NCI-H1417 treated with DMSO at 0.1 percent for 48 hours (cell line): ENCODE measurements around the gene LHX2.

Source experiments
- DNase-seq: peaks from one replicate; lab custom pipeline; 2025; lab: John Stamatoyannopoulos, UW

The LHX2 gene

DNA sequence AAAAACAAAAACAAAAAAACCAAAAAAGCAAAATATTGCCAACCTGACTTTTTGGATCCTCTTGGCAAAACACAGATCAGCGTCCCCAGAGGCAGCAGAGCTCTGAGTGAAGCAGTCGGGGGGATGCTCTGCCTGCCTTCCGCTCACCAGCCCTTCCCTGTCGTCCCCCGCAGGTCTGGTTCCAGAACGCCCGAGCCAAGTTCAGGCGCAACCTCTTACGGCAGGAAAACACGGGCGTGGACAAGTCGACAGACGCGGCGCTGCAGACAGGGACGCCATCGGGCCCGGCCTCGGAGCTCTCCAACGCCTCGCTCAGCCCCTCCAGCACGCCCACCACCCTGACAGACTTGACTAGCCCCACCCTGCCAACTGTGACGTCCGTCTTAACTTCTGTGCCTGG, 20.7 kb downstream of the LHX2 start:
- no peak for DNase-seq

DNA sequence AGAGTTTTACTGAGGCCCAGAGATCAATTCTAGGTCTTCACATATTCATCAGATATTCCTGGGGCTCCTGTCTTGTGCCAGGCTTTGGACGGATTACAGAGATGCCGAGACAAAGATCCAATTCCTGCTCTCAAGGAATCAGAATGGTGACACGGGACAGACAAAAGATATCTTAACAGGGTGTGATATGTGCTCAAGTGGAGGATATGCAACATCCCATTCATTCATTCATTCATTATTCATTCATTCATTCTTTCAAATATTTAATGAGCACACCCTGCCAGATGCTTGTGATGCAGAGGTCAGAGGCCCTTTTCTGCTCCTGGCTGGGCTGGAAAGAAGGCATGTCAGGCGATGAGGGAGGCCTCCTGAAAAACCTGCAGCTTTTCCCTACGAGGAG, 21.8 kb downstream of the LHX2 start:
- no peak for DNase-seq

DNA sequence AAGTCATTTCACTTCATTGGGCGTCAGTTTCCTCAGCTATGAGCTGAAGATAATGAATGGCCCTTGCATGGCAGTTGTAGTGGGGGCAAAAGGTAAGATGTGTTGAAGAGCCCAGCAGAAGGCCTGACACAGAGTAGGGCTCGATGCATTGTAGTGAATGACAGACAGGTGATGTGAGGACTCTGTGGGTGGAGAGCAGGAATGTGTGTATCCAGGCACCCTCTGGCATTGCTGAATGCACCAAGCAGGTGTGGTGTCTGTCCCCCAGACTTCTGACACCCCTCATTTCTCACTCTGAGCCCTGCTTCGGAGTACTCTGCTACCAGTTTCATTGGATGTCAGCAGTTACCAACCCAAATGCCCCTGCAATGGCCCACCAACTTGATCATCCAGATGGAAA, 22.4 kb downstream of the LHX2 start:
- DNase-seq, result no peak

DNA sequence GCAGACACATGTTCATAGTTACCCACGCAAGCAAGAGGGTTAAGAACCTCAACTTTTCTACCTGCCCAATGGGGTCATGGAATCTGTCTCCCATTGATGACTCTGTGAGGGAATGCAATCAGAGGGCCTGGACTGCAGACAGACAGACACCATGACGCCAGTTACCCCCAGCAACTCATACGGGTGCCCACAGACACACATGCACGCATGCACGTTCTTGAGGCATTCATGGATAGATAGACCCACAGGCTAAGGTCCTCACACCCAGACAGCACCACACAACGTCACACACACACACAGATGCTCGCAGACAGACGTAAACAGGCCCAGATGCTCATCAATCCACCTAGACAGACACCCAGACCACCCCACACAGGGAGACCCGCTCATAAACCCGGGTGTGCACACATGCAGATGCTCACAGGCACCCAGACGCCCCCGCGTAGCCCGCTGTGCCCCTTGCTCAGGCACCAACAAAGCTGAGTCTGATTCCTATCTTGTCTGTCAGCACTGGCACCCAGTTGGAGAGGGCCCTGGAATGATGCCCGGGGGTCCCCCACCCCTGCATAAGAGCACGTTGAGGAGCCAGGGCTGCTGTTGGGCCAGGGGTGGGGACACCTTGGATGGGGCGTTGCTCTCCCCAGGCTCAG, 23.6 kb downstream of the LHX2 start:
- DNase-seq, result no peak

DNA sequence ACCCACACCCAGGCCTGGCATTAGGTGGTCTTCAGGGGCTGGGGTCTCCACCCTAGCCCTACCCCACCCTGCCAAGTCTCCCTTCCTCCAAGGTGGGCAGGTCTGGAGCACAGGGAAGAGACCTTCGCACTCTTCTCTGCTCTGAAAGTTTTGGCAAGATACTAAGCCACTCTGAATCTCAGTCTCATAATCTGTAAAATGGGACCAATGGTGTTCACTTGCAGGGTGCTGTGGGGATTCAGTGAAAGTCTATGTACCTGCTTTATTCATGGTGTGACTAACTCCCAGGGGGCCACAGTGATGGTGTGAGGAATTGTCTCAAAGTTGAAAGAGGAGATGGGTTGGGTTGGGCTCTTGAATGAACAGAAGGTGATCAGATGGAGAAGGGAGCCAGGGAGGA, 25.0 kb downstream of the LHX2 start:
- no peak for DNase-seq

DNA sequence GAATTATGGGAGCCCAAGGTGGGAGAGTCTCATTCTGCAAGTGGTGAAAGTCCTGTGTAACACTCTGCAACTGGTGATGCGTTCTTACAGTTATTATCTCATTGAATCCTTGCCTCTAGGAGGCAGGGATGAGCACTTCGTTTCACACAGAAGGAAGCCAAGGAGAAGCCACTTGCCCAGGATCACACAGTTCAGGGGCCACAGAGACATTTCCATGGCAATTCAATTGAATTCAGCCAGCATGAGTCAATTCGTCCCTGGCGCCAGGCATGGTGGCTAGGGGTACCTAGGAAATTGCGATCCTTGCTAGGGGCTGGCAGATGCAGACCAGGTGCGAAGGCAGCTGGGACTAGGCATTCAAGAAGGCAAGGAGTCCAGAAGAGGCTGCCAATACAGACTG, 26.2 kb downstream of the LHX2 start:
- no peak for DNase-seq

DNA sequence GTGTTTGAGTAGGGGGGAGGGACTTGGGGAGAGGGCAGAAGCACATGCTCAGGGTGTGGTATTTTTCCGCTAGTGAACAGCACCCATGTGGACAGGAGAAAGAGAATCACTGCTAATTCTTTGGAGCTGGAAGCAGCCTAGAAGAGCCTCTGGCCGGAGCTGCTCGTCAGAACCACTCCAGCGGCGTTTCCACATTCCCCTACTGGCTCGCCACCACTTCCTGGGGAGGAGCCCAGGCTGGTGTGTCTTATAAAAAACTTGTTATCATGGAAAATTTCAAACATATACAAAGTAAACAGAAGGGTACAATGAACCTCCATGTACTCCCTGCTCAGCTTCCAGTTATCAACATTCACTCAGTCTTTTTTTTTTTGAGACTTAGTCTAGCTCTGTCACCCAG, 26.7 kb downstream of the LHX2 start:
- no peak for DNase-seq

DNA sequence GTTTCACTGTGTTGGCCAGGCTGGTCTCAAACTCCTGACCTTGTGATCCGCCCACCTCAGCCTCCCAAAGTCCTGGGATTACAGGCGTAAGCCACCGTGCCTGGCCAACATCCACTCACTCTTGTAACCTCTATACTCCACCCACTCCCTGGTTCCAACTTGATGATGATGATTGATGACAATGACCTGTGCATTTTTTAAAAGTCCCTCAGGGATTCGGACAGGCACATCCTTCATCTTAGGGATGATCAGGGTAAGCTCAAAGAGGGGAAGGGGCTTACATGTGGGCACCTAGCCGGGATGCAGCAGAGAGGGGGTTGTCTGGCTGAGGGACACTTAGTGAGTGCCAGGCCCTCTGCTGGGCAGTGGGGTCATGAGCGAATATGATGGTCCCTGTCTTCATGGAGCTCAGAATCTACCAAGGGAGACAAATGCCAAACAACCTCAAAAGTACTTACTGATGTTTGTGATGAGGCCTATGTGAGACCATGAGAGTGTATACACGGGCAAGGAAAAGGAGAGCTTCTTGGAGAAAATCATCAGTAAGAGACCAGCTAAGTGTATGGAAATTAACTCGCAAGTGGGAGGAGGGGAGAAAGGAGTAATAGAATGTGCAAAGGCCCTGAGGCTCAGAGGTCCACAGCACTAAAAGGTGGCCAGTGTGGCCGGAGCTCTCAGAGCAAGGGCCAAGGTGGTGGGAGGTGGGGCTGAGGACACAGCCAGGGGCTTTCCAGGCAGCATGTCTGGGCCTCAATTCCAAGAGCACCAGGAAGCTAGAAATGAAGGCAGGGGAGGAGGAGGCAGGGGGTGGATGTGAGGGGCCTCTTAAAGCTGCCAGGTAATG, 27.4 kb downstream of the LHX2 start:
- no peak for DNase-seq

DNA sequence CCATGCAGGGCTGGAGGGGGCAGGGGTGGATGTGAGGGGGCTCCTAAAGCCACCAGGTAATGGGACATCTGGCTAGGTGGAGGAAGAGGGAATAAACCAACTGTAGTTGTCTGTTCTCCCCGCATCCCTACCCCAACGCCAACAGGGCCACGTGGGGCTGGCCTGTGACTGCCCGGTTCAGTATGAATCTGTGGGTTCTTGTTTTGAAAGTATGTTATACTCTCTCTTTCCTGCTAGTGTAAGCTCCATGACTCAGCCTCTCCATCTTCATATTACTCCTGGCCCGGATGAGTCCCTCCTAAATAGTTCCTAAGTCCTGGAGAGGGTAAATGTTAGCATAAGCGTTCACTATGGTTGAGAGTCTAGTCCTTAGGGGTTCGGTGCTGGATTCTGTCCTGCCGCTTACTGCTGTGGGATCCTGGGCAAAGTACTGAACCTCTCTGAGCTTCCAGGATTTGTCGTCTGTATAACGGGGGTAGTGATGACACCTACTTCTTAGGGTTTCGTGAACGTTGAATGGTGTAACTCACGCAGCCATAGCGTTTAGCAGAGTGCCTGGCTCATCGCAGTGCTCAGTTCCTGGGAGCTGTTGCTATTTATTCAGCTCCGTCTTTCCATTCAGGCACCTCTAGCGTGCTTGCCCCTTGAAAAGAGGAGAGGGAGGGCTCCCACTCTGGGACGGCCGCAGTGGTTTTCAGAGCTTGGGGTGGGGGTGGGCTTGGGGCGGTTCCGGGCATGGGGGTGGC, 28.8 kb downstream of the LHX2 start:
- DNase-seq, result no peak

DNA sequence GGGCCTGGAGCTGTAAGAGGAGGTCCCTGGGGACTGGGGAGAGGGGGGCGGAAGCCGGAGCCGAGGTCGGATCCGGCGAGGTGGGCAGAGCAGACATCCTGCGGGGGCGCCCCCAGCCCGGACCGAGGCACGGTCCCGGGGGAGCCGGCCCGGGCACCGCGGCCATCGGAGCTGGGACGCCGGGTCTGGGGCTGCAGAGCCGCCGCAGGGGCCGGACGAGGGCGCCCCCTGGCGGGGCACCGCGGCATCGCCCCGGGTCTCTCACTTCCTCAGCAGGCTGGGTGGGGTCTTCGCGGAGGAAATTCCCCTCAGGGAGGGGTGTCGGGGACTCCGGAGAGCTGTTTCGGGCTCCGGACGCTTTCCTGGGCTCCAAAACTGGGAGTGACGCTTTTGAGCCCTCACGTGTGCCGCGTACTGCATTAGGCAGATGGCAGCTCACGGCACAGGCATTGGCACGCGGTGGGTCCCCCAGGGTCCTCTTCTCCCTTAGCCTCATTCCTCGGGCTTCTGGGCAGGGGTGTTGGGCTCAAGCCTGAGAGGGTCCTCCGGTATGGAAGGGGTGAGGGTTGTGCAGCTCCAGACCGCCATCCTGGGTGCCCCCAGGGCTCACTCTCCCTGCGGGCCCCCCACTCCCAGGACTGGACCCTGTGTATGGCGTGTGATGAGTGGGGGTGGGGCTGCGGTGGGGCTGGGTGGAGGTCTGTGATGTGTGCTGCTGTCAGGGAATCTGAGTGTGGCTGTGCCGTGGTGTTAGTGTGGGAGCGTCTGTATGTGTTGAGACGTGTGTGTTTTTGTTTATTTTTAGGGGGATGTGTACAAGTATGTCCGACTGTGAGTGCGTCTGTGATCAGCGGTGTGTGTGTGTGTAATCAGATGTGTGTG, 29.6 kb downstream of the LHX2 start:
- no peak for DNase-seq

DNA sequence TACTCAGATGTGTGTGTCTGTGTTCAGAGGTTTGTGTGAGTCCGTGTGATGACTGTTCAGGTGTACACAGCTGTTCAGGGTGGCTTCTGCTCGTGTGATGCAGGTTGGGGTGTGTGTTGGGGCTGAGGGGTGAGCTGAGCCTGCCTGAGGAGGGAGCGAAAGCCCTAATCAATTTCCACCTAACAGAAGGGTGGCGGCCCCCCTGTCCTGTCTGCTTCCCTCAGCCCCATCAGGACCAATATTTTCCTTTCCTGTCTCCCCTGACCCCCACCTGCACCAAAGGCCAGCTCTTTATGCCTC, 30.2 kb downstream of the LHX2 start:
- DNase-seq, result no peak

DNA sequence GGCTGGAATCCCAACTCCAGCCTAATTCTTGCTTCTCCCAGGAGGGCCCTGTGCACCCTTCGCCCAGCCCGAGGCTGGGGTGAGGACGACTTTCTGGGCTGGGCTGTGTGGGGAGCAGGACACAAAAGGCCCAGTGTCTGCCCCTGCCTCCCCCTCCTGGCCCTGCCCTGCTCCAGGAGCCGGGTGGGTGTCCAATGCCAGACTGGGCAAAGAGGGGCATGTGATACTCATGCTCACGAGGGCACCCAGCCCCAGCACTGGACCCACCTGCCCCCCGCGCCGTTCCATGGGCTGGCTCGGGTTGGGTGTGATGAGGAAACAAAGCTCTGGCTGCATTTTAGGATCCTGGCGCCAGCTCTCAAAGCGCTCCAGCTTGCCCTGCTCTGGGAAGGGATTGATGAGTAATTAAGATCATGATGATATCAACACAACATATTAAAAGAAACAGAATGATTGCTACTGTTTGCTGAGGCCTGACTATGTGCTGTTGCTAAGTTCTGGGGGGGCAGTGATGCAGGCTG, 30.7 kb downstream of the LHX2 start:
- DNase-seq, result no peak

DNA sequence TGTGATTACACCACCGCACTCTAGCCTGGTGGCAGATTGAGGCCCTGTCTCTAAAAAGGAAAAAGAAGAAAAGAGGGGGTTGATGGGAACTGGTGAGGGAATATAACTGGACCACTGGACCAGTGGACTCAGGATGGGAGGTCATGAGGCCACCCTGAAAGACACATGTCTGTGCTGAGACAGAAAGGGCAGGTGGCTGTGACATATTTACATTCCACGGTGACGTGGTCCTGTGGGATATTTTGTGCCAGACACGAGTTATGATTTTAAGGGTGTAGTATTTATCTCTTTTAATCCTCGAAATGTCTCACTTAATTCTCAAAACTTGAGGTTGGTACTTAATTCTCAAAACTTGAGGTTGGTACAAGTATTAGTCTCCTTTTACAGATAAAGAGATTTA, 32.9 kb downstream of the LHX2 start:
- DNase-seq, result no peak

DNA sequence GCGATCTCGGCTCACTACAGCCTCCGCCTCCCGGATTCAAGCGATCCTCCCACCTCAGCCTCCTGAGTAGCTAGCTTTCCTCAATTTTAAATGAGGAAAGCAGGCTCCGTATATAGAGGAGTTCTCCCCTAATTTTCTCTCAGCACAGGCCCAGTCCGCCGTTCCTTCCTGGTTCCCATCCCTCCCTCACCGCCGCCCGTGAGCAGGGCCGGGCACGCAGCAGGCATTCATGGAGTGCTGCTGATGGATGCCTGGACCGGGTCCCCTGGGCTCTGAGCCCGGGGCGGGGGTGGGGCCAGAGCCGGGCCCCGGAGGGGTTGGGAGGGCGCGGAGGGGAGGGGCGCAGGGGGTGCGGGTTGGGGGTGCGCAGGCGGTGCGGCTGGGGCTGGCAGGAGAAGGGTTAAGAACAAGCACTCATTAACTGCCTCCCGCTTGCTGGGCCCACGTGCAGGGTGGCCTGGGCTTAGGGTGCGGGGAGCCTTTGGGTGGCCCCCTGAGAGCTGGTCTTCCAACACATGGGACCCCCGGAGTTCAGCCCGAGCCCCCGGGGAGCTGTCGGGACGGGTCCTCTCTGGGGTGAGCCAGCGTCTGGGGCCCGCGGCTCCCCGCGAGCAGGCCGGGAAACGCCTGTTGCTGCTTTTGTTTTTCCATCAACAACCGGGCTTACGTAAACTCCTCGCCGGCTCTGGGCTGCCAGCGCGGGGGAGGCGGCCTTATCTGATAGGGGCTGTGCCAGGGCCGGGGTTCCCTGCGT, 33.7 kb downstream of the LHX2 start:
- no peak for DNase-seq

DNA sequence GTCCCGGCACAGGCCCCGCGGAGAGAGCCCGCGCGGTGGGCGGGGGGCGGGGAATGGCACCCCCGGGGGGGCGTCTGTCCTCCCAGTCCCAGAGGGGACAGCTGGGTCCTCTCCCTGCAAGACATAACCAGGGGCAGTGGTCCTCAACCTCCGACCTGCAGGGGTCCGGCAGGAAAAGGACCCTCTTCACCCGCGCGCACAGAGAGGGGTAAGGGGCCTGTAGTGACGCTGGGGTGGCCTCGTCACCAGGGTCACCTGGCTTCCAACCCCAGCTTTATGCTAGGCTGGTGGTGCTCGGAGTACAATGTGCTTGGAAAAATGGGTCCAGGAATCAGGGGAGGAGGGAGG, 34.2 kb downstream of the LHX2 start:
- DNase-seq, result no peak

DNA sequence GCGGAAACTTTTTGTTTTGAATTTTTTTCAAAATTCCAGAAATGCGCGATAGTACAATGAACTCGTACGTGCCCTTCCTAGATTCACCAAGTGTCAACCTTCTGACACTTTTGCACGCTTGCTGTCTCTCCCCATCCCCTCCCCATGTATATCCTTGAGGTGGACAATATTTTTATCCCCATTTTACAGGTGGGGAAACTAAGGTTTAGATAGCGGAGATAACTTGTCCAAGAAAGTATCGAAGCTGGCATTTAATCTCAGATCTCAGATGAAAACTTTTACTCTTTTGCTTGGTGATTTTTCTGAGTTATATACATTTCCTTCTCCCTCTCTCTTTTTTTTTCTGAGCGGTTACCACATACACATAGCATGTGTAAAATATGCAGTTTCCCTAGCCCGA, 34.6 kb downstream of the LHX2 start:
- no peak for DNase-seq

DNA sequence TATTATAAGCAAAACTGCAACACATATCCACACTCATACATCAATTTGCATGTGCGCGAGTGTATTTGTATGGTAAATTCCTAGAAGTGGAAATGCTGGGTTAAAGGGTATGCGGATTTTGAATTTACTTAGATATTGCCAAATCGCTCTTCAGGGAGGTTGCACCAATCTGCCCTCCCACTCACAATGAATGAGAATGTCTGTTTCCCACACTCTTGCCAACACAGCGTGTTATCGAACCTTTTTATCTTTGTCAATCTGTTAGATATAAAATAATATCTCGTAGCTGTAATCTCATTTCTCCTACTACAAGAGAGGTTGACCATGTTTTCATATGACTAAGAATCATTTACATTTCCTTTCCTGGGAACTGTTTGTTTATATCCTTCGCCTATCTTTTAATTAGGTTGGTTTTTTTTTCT, 35.7 kb downstream of the LHX2 start:
- no peak for DNase-seq

DNA sequence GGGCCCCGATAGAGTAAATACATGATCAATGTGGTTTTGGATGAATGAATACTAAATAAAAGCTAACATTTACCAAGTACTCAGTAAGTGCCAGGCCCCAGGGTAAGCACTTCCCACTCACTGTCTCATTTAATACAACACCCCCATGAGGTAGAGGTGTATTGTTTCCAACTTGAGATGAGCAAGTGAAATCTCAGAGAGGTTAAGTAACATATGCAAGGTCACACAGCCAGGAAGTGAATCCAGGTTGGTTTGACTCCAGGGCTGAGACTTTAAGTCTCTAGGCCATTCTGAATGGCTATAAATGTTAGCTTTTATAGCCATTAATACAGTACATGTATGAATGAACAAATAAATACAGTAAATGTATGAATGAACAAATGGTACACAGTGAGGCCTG, 39.4 kb downstream of the LHX2 start:
- no peak for DNase-seq

DNA sequence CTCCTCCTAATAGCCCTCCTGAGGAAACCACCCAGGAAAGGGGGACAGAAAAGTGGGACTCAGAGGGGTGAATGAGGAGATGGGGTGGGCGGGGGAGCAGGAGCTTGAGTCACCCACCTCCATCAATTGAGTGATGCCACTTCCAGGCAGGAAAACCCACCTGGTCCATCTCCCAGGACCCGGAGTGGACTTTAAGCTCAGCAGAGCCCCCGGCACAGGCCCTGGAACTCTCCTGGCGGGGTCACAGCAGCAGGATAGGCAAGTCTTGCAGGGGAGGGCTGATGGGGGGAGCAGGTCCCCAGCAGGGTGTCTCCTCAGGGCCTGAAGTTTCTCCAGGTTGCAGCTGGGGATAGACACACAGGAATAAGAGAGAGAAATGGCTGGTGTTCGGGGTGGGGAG, 40.8 kb downstream of the LHX2 start:
- no peak for DNase-seq

DNA sequence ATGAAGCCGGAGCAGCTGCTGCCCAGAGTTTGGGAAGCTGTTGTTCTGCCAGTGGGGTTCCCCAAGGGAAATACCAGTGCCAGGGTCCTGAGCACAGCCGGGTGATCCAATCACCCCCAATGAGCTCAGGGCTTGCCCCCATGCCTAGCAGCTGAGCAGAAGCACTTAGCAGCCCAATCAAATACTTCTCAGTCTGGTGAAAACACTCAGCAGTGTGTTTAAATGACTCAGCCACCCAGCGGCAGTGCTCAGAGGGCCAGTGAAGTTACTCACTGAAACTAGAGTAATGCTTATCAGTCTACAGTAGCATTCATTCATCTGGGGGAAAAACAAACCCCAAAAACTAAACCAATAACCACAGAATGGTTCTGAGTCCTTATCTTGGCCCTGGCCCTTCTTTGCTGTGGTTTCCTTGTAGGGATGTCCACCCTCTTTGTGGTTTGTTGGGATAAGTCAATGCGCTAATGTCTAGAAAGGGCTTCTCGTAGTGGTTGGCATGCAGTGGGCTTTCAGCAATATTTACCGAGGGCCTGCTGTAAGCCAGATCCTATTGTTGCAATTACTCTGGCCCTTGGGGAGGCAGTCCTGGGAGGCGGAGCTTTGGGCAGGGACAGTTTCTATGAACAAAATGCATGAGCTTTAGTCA, 43.1 kb downstream of the LHX2 start:
- DNase-seq, result no peak
